GM18873 (cell line): ENCODE results near the gene GLRA1.

Experiments
- ATAC-seq: cut with Tn5 transposase; IDR thresholded peaks from one replicate; pipeline ENCODE4 v1.9.1; 2021; ENCODE audit warnings: mild to moderate bottlenecking, moderate library complexity, moderate number of reproducible peaks; ENCODE audit not compliant: unreplicated experiment, low FRiP score

GLRA1 gene

GRCh38 chr5:151924564-151925301, at the start of gene GLRA1:
Gene GLRA1, minus strand, starts transcription at chr5:151924851. Its CDS starts 302 bp downstream, at chr5:151924549.
- ATAC-seq, result no peak

DNA sequence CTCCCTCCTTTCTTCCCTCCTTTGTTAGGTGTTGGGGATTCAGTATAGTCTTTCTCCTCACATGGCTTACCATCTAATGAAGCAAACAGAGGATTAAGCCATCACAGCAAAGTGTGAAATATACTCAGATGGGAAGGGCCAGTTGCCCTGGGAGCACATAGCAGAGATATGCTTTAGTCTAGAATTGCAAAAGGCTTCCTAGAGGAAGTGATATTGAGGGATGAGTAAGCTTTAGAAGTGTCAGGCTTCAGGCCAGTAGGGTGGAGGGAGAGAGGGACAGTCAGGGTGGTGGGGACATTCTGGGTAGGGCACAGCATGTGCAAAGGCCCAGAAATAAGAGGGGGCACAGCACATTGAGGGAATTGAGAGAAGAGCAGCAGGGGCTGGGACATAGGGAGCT, 46.2 kb upstream of the GLRA1 start:
- ATAC-seq, result no peak

- ATAC-seq, result no peak
Measured at GRCh38 chr5:151967865-151968264, 43.2 kb upstream of the GLRA1 start.

DNA sequence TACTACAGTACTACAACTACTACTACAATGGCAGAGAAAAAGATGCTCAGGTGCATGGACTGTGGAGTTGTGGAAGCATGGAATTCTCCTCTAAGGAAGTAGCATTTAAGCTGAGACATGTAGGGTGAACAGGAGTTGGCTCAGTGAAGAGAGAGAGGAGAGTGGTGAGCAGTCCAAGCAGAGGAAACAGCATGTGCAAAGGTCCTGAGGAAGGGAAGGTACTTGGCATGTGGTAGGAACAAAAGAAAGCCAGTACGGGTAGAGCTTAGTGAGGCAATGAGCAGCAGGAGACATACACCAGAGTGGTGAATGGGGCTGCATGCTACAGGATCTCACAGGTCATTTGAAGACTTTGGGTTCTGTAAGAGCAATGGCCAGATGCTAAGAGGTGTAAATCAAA, 41.4 kb upstream of the GLRA1 start:
- no peak for ATAC-seq

DNA sequence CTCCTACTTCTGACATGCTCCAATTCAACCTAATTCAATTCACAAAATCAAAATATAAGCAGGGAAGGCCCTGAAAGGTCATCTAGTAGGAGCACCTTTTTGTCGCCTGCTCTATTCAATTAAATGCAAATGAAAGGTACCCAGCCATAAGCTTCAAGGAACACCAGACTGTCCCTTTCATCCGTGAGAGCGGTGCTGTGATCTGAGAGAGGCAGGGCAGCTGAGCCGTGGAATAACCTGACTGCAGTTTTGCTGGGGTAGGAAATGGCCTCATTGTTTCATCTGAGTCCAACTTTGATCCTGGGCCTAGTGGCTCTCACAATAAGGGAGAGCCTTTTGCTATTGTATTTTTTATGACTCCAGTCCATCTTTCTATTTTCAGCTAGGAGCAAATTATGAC, 39.8 kb upstream of the GLRA1 start:
- ATAC-seq, result no peak

DNA sequence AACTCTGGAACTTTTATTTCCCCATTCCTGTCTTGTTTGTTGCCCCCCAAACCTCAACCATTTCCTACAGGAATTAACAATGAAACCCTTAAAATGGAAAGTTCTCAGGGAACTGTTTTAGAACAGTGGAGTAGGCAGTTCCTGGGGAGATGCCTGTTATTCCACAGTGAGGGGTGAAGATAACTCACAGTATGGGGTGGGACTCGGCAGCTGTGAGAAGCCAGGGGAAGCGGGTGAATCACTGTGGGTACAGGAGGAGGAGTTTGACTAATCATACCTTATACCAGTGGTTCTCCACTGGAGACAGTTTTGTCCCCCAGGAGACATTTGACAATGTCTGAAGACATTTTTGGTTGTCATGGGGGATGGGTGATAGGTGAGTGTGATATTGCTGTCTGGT, 36.9 kb upstream of the GLRA1 start:
- ATAC-seq, result no peak

DNA sequence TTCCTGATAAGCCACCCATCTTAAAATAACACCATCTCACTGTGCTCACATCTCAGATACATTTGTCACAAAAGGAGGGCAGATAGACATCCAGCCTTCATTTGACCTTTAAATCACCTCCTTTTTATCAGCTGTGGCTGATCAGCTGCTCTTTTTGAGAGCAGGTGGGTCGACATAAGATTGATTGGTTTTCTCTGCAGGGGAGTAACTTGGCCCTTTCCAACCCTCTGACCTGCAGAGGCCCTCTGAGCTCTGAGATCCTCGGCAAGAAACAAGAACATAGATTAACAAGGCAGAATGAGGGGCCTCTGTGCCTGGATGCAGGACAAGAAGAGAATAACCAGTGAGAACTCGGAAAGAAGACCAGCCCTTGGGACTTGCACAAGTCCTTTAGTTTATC, 33.5 kb upstream of the GLRA1 start:
- no peak for ATAC-seq

- no peak for ATAC-seq
Measured at GRCh38 chr5:151956725-151957124, 32.1 kb upstream of the GLRA1 start.

- ATAC-seq, result no peak
Measured at GRCh38 chr5:151954255-151954654, 29.6 kb upstream of the GLRA1 start.

DNA sequence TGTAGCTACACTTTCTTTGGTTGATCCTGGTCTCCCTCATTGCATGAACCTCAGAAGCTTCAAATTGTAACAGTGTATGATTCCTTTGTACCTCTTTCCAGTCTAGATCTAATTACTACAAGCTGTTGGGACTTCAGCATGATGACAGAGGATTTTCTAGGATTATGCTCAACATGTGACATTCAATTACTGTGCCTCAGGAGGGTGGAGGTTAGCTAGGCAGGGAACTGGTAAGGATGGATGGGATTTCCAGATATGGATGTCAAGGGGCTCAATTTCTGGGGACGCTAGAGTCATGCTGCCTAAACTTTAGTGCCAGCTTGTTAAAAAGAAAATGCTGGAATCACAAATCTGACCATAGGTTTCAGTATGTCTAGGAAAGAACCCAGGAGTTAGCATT, 29.2 kb upstream of the GLRA1 start:
- ATAC-seq, result no peak

DNA sequence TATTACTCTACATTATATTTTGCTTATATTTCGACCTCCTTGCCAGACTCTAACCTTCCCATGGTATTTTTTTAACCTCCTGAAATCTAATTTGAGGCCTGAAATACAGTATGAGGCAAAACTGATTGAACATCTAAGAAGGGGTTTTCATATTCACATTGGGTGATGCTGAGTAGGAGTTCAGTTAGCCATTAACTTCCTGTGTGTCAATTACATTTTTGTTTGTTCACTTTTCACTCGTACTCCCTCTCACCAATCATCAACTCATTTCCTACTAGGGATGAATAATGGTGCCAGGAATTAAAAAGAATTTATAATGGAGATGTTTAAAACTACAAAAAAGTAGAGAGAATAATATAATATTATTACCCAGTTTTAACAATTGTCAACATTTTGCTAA, 27.6 kb upstream of the GLRA1 start:
- no peak for ATAC-seq

- no peak for ATAC-seq
Measured at GRCh38 chr5:151950706-151951105, 26.1 kb upstream of the GLRA1 start.

GRCh38 chr5:151949701-151950308, 25.2 kb upstream of the GLRA1 start:
- no peak for ATAC-seq

DNA sequence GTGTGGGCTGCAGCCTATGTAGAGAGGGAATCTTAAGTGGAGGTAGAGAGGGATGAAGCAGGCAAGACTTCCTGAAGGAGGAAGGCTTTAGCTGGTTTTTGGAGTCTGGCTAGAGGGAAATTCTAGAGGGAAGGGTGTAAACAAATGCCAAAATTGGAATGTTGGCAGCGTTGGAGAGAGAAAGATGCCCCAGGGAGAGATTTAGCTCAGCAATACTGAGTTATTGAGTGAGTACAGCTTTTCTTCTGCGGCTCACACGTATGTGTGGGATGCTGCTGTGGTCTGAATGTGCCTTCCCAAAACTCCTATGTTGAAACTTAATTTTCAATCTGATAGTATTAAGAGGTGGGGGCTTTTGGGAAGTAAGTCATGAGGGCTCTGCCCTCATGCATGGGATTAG, 24.5 kb upstream of the GLRA1 start:
- ATAC-seq, result no peak

- ATAC-seq, result no peak
Measured at GRCh38 chr5:151947931-151948608, 23.4 kb upstream of the GLRA1 start.

DNA sequence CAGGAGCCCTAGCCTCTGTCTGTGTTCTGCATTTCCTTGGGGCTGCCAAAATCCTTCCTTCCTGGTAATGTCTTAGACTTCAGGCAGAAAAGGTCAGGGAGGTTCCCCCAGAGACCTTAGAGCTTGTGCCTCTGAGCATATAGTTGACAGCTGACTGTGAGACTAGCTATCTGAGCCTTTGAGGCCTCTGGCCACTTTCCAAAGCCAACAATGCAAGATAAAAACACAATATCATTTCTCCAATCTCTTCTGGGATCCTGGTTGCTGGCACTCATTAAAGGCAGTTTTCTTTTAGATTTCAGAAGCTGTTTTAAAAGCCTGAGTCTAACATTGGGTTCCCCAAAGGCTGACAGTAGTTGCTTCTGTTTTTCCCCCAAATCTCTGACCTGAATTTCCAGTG, 13.2 kb upstream of the GLRA1 start:
- no peak for ATAC-seq

GRCh38 chr5:151935135-151935695, 10.6 kb upstream of the GLRA1 start:
- no peak for ATAC-seq

GRCh38 chr5:151931260-151931659, 6.6 kb upstream of the GLRA1 start:
- no peak for ATAC-seq

DNA sequence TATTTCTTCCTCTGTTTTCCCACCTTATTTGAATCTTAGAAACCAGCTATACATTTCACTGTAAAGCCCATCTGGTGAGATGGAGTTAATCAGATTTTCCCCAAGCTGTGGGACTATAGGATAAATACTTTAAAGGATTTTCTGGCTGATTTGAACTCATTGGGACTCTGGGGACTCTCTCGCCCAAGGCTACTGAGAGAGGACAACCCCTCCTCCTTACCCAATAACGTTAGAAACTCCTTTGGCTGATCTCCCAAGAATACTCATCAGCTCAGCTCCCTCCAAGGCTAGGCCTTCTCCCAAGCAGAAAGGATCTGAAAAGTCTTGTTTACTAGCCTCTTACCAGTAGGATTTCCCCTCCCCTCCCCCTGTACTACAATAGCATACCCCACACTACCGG, 1.5 kb upstream of the GLRA1 start:
- ATAC-seq, result no peak

GRCh38 chr5:151925340-151925739, 689 bp upstream of the GLRA1 start:
- no peak for ATAC-seq

GRCh38 chr5:151923866-151924476, 680 bp downstream of the GLRA1 start:
- ATAC-seq, result no peak
